ENCODE measurements around the gene PPM1A. TPM values are rescaled to one million over a fixed set of nuclear protein-coding genes. Genes with fewer than 3 reads are reported as not detected.

Gene PPM1A
- total RNA-seq, 1 donor from 2014 or later: 45.7 TPM

DNA sequence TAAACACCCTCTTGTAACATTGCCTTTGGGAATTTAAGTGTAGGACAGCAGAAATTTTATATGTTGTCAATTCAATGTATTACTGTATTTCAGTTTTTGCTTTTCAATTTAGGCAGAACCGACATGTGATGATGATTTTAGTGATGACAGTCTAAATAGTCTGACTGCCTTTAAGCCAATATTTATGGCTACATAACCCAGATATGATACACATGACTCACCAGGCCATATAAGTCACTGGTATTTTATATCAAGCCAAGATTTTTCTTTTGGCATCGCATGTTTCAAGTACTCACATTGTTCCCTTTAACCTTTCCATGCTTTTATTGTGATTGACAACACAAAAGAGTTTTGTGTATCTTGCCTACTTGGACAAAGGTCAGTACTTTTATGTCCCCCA, 13.6 kb upstream of the PPM1A start:
- peaks cover 6% of the 10 kb centered on the region for H3K27me3 Mint-ChIP-seq (ENCODE audit: low read depth)
- no peaks in the 10 kb centered on the region for H3K4me1 Mint-ChIP-seq (ENCODE audit: low read depth)
- no peak for DNase-seq (ENCODE audit: low spot score)
- intact Hi-C loops (cut with micrococcal nuclease): no loop called here
- no peak overlapping the region for H3K4me3 Mint-ChIP-seq (ENCODE audit: low read depth)
- H3K9me3 Mint-ChIP-seq: peaks cover 18% of the 10 kb centered on the region
- no peaks in the 10 kb centered on the region for H3K36me3 Mint-ChIP-seq (ENCODE audit: low read depth)
- H3K27ac Mint-ChIP-seq: no peak overlapping the region

GRCh38 chr14:60238955-60239354, 10.1 kb upstream of the PPM1A start:
- H3K27me3 Mint-ChIP-seq (ENCODE audit: low read depth): peaks cover 6% of the 10 kb centered on the region
- no peak overlapping the region for H3K27ac Mint-ChIP-seq
- H3K36me3 Mint-ChIP-seq (ENCODE audit: low read depth): no peaks in the 10 kb centered on the region
- no peak for DNase-seq (ENCODE audit: low spot score)
- no peak overlapping the region for H3K4me3 Mint-ChIP-seq (ENCODE audit: low read depth)
- H3K4me1 Mint-ChIP-seq (ENCODE audit: low read depth): no peaks in the 10 kb centered on the region
- H3K9me3 Mint-ChIP-seq: no peaks in the 10 kb centered on the region
- intact Hi-C loops (cut with micrococcal nuclease): no loop called here

- H3K4me1 Mint-ChIP-seq (ENCODE audit: low read depth): peaks cover 3% of the 10 kb centered on the region
- DNase-seq (ENCODE audit: low spot score): no peak
- intact Hi-C loops (cut with micrococcal nuclease): no loop called here
- no peak overlapping the region for H3K4me3 Mint-ChIP-seq (ENCODE audit: low read depth)
- no peaks in the 10 kb centered on the region for H3K9me3 Mint-ChIP-seq
- H3K27me3 Mint-ChIP-seq (ENCODE audit: low read depth): peaks cover 6% of the 10 kb centered on the region
- H3K27ac Mint-ChIP-seq: no peak overlapping the region
- H3K36me3 Mint-ChIP-seq (ENCODE audit: low read depth): no peaks in the 10 kb centered on the region
These were observed 8.7 kb upstream of the PPM1A start for GRCh38 chr14:60240139-60240856.

DNA sequence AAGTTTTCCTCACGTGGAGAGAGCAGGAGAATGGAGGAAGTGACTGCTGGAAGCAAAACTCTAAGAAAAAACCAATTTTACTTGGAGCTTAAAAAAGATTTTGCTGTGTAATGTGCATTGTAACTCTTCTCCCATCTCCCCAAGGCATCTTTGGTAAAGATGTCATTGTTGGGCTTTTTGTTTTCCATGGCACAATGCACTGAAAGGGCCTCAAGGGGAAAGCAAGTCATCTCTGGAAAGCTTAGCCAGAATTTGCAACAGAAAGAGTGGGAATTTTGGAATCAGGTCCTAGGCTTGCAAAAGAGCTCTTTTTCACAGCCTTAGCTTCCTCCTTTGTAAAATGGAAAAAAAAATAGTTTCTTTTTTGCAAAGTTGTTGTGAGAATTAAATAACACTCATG, 7.9 kb upstream of the PPM1A start:
- no peaks in the 10 kb centered on the region for H3K36me3 Mint-ChIP-seq (ENCODE audit: low read depth)
- intact Hi-C loops (cut with micrococcal nuclease): no loop called here
- peaks cover 9% of the 10 kb centered on the region for H3K4me1 Mint-ChIP-seq (ENCODE audit: low read depth)
- no peaks in the 10 kb centered on the region for H3K9me3 Mint-ChIP-seq
- H3K27ac Mint-ChIP-seq: no peak overlapping the region
- peaks cover 5% of the 10 kb centered on the region for H3K27me3 Mint-ChIP-seq (ENCODE audit: low read depth)
- no peak overlapping the region for H3K4me3 Mint-ChIP-seq (ENCODE audit: low read depth)
- no peak for DNase-seq (ENCODE audit: low spot score)

DNA sequence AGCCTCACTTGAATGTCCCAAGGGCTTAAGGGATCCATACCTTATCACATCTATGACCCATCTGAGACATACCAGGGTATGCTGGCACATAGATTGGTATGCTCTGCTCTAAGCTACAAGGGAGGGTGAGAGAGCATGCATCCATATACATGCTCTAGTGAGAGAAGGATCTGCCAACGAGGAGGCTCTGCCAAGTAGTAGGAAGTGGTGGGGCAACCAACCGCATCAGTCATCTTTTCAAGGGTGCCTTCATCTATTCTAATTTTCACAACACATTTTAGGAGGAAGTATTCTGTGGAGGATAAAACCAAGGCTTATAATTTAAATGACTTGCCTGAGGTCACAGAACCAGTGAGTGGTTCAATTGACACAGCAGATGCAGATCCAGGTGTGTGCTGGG, 6.6 kb upstream of the PPM1A start:
- Mint-ChIP-seq H3K27me3 (ENCODE audit: low read depth) (peaks cover 5% of the 10 kb centered on the region), H3K4me1 (ENCODE audit: low read depth) (peaks cover 12% of the 10 kb centered on the region), H3K9me3 (no peaks in the 10 kb centered on the region), H3K4me3 (ENCODE audit: low read depth) (no peak overlapping the region), H3K36me3 (ENCODE audit: low read depth) (no peaks in the 10 kb centered on the region), H3K27ac (no peak overlapping the region)
- intact Hi-C loops (cut with micrococcal nuclease): no loop called here
- DNase-seq (ENCODE audit: low spot score): no peak

GRCh38 chr14:60245380-60246177, 3.4 kb upstream of the PPM1A start:
- no peak for DNase-seq (ENCODE audit: low spot score)
- Mint-ChIP-seq H3K4me3 (ENCODE audit: low read depth) (peak overlapping the region; percentile 6), H3K27ac (no peak overlapping the region), H3K4me1 (ENCODE audit: low read depth) (peaks cover 25% of the 10 kb centered on the region), H3K9me3 (no peaks in the 10 kb centered on the region), H3K27me3 (ENCODE audit: low read depth) (peaks cover 5% of the 10 kb centered on the region), H3K36me3 (ENCODE audit: low read depth) (peaks cover 4% of the 10 kb centered on the region)
- intact Hi-C loops (cut with micrococcal nuclease): loop anchor here (5.0 kb wide), 3 partner anchors 38 to 507 kb away; no protein-coding TSS in a partner anchor

DNA sequence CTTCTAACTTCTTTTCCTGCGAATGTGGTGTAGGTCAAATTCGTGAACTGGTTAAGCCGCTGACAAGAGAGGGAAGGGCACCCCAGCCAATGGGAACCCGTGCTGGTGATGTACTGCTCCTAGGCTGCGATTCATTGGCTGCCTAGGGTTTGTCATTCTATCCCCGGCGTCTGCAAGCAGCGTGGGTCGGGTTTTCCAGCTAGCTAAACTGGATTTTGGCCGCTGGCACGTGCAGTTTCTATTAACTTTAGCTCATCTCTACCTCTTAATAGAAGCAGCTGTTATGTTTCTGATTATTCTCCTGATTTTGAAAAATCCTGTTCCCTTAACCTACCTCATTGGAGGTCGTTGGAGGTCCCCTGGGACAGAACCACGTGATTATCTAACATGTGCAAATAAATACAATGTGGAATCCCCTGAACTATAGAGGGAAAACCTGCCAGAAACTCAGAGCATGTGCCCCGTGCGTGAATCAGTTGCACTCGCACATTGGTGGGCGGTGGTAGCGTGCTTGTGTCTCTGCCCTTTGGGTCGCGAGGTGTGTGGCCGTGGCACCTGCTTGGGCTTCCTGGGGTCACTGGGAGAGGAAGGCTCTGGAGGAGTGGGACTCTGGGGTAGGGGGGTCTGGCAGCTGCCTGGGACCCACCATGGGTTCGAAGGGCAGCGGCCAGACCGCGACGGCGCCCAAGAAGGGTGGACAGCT, 876 bp upstream of the PPM1A start:
- Mint-ChIP-seq H3K27ac (peak overlapping the region; percentile 100), H3K9me3 (no peaks in the 10 kb centered on the region), H3K27me3 (ENCODE audit: low read depth) (no peaks in the 10 kb centered on the region), H3K36me3 (ENCODE audit: low read depth) (peaks cover 19% of the 10 kb centered on the region), H3K4me1 (ENCODE audit: low read depth) (peaks cover 47% of the 10 kb centered on the region), H3K4me3 (ENCODE audit: low read depth) (peak overlapping the region; percentile 95)
- intact Hi-C loops (cut with micrococcal nuclease): loop anchor here (1.0 to 5.0 kb wide), 7 partner anchors 41 to 1515 kb away; partner anchors contain the start of genes DAAM1, DHRS7, PCNX4 and SNAPC1
- peak; percentile 79 for DNase-seq (ENCODE audit: low spot score)

DNA sequence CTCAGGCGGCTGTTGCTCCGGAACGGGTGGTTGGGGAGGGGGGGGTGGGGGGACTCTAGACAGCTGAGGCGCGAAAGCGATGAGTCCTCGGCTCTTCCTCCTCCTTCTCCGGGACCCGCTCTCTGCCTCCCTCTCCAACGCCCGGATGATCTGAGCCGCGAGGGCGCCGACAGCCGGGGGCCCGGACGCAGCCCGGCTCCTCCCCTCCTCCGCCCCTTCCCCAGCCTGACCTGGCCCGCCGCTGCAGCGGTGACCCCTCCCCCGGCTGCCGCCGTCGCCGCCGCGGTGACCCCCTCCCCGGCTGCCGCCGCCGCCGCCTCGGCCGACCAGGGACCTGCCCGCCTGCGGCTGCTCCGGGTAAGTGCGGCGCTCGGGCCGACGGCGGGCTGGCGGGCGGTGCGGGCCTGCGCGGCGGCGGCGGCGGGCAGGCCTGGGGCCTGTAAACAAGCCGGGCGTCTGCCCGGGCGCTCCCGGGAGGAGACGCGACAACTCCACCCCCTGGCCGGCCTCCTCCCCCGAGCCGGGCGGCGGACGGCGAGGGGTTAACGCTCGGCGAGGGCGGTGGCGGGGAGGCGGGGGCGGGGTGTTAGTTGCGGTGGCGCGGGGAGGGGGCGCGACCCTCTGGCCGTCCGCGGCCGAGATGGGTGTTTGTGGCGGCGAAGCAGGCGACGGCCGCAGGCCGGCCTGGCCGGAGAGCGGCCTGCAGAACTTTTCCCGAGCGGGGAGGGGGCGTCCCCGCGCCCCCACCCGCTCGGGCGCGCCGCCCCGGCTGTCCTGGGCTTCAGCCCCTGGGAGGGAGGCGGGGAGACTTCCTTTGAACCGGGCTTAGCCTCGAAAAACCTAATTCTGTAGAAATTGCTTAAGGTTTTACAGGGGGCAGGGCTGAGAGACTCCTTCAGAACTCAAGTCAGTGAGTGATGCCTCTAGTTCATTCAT, 568 bp downstream of the PPM1A start:
- Mint-ChIP-seq H3K27me3 (ENCODE audit: low read depth) (no peaks in the 10 kb centered on the region), H3K36me3 (ENCODE audit: low read depth) (peaks cover 19% of the 10 kb centered on the region)

DNA sequence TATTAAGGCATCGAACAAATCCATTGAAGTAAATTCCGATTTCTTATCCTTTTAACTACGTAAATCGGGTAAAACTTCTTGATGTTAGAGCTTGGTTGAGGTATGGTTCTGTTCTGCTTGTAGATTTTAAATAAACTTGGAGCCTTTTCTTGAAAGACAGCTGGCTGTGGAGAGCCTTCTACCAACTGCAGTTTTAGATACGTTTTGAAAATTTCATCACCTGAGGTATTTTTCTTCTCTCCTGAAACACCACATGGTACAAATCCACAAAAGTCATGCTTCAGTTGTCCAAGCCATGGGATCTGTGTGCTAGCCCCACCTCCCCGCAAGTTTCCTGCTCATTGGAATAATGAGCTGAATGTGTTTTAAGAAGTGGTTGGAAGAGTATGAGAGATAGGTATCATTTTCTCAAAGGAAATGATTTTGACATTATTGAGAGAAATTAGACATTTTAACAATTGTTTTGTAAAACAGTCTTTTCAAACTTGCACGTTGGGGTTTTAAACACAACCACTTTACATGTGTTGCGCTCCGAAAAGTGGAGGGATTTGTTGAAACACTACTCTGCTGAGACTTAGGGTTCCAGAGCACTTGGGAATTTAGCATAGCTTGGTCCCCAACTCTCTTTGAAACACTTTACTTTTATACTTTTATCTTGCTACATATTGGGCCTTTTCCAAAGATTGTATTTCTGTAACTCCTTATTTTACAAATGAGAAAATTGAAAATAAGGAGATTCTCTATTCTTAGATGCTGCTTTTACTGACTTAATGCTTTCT, 1.4 kb downstream of the PPM1A start:
- peaks cover 23% of the 10 kb centered on the region for H3K36me3 Mint-ChIP-seq (ENCODE audit: low read depth)
- H3K27me3 Mint-ChIP-seq (ENCODE audit: low read depth): no peaks in the 10 kb centered on the region
- peaks cover 51% of the 10 kb centered on the region for H3K4me1 Mint-ChIP-seq (ENCODE audit: low read depth)
- H3K9me3 Mint-ChIP-seq: no peaks in the 10 kb centered on the region
- intact Hi-C loops (cut with micrococcal nuclease): loop anchor here (2.0 kb wide), 2 partner anchors 16 to 82 kb away; no protein-coding TSS in a partner anchor
- peak overlapping the region; percentile 61 for H3K27ac Mint-ChIP-seq
- H3K4me3 Mint-ChIP-seq (ENCODE audit: low read depth): peak overlapping the region; percentile 83
- DNase-seq (ENCODE audit: low spot score): no peak

More for the DNA sequence above, 568 bp downstream of the PPM1A start:
- Mint-ChIP-seq H3K4me1 (ENCODE audit: low read depth) (peaks cover 51% of the 10 kb centered on the region), H3K9me3 (no peaks in the 10 kb centered on the region), H3K4me3 (ENCODE audit: low read depth) (peak overlapping the region; percentile 83), H3K27ac (peak overlapping the region; percentile 61)
- DNase-seq (ENCODE audit: low spot score): peak; percentile 64
- intact Hi-C loops (cut with micrococcal nuclease): loop anchor here (2.0 to 5.0 kb wide), 8 partner anchors 17 to 1513 kb away; partner anchors contain the start of genes DAAM1, DHRS7 and SNAPC1

DNA sequence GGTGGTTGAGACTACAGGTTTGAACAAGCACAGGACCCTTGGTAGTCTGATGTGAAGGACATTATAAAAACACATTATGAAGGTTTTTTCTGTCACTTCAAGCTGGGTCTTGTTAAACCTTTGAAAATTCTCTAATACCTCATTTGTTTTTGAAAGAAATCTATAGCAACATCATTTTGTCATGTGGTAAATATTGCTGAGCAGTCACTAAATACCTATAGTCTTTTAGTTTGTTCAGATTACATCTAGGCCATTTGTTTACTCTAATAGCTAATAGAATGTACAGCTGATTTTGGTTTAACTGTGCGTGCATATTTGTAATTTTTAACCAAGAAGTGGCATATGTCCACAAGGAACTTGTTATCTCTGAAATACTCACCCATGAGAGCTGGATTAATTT, 2.9 kb downstream of the PPM1A start:
- no peak for DNase-seq (ENCODE audit: low spot score)
- peak overlapping the region; percentile 1 for H3K27ac Mint-ChIP-seq
- intact Hi-C loops (cut with micrococcal nuclease): loop anchor here (2.0 kb wide), 2 partner anchors 15 to 81 kb away; no protein-coding TSS in a partner anchor
- no peaks in the 10 kb centered on the region for H3K27me3 Mint-ChIP-seq (ENCODE audit: low read depth)
- H3K4me1 Mint-ChIP-seq (ENCODE audit: low read depth): peaks cover 54% of the 10 kb centered on the region
- H3K9me3 Mint-ChIP-seq: no peaks in the 10 kb centered on the region
- peak overlapping the region; percentile 19 for H3K4me3 Mint-ChIP-seq (ENCODE audit: low read depth)
- H3K36me3 Mint-ChIP-seq (ENCODE audit: low read depth): peaks cover 26% of the 10 kb centered on the region

DNA sequence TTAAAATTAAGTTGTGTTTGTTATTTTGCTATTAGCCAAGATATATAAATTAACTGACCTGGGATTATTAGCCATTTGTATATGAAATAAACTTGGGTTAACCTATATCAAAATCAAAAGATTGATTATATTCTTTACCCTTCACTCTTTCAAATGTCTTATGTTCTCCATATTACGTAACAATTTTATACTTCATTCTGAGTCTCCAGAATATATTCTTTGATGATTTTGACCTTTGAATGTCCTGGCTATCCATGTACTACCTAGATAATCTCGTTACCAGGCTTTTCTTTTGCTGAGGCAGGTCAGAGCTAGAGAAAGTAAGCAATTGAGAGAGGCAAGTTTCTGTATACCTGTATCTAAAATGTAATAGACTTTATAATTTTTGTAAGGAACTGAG, 3.6 kb downstream of the PPM1A start:
- intact Hi-C loops (cut with micrococcal nuclease): no loop called here
- no peak for DNase-seq (ENCODE audit: low spot score)
- Mint-ChIP-seq H3K27ac (no peak overlapping the region), H3K36me3 (ENCODE audit: low read depth) (peaks cover 26% of the 10 kb centered on the region), H3K4me3 (ENCODE audit: low read depth) (no peak overlapping the region), H3K4me1 (ENCODE audit: low read depth) (peaks cover 52% of the 10 kb centered on the region), H3K9me3 (no peaks in the 10 kb centered on the region), H3K27me3 (ENCODE audit: low read depth) (no peaks in the 10 kb centered on the region)

Measured in activated T-helper 2 cell treated with anti-CD3 and anti-CD28 coated beads, Interferon-gamma antibody, Interleukin-2, Interleukin-4, amounts not matched to agents 10 μg/mL and 5 μg/mL and 100 μg/mL, durations not matched to agents 14 hours and 24 hours and 36 hours (primary cell).